Body of pancreas (tissue), 4 donors: ENCODE measurements around the gene RAB34. TPM values are rescaled to one million over a fixed set of nuclear protein-coding genes. Genes with fewer than 3 reads are reported as not detected.

Experiments
- ATAC-seq: fragments of 150-250 bp; one replicate; pipeline ENCODE4 v1.9.1; 2016
- DNase-seq, 4 donors: peaks; one replicate each; pipeline ENCODE4 v3.0.0-alpha.2; 2019
- H3K27ac ChIP-seq, 4 donors: fragments of 200-600 bp; sonication (generic); 1 replicate in 3 of 4; 2 replicates in 1 of 4; pipeline versions ENCODE4 v1.5.1 to v1.6.1; 2016 to 2019; ENCODE audit warnings: mild to moderate bottlenecking in 1 of 4, mixed read lengths in 1 of 4, moderate library complexity in 1 of 4
- H3K27me3 ChIP-seq, 2 donors: fragments of 200-600 bp; sonication (generic); one replicate each; pipeline ENCODE4 v1.6.0; 2016; ENCODE audit warnings: mild to moderate bottlenecking in 1 of 2
- H3K36me3 ChIP-seq, 2 donors: fragments of 200-600 bp; sonication (generic); replicated peaks in 1 of 2; 2 replicates each; pipeline ENCODE4 v1.5.1; 2016; ENCODE audit warnings: low read depth in 2 of 2; ENCODE audit not compliant: insufficient read depth in 1 of 2
- H3K4me1 ChIP-seq: fragments of 200-600 bp; sonication (generic); one replicate; pipeline ENCODE4 v1.6.0; 2016
- H3K4me3 ChIP-seq, 2 donors: fragments of 200-600 bp; sonication (generic); 1 replicate in 1 of 2; 2 replicates in 1 of 2; pipeline ENCODE4 v1.5.1; 2016 to 2019
- H3K9me3 ChIP-seq, 3 donors: fragments of 200-600 bp; sonication (generic); 1 replicate in 2 of 3; 2 replicates in 1 of 3; pipeline ENCODE4 v1.5.1; 2016
- CTCF ChIP-seq, 7 experiments: fragments of 450-650 bp in 4 of 7; fragments of 200-600 bp in 3 of 7; sonication (generic) in 3 of 7; IDR thresholded peaks; one replicate each; pipeline ENCODE4 v1.5.1; 2016 to 2019; ENCODE audit warnings: antibody characterized with exemption in 7 of 7
- POLR2A ChIP-seq, 3 donors: fragments of 450-650 bp; IDR thresholded peaks; one replicate each; pipeline ENCODE4 v1.6.1; 2016; ENCODE audit warnings: antibody characterized with exemption in 3 of 3, mild to moderate bottlenecking in 2 of 3
- WGBS, 2 donors: methylation state at CpG; one replicate each; pipeline ENCODE4 v1.1.5; 2017; 5-methylcytosine and 5-hydroxymethylcytosine counted together
- intact Hi-C: fragments of 100-400 bp; cut with DNase I; formaldehyde crosslinking; loops from one replicate; pipeline ENCODE4 v1.15.1; 2023
- total RNA-seq, 2 donors: library from RNA; depleted of rRNA; stranded (reverse); fragments of >200 nt; gene quantifications; one replicate each; pipeline ENCODE4 v1.1.0, GENCODE V29; 2016

The RAB34 gene
- total RNA-seq, 2 donors from 2014 or later = 18.2 to 61.3 TPM

- Histone ChIP-seq H3K4me3 (no peak overlapping the region), H3K9me3 (no peaks in the 10 kb centered on the region), H3K36me3 (no peaks in the 10 kb centered on the region), H3K27ac (no peak overlapping the region), H3K4me1 (peaks cover 6% of the 10 kb centered on the region), H3K27me3 (no peaks in the 10 kb centered on the region)
- intact Hi-C loops = no loop called here
- WGBS, 2 donors = 81 to 86% methylated on average over 1 of the region's 1 CpG
- no peak for ATAC-seq
- TF ChIP-seq CTCF (IDR thresholded peaks at IDR 0.05) = no peak
- no peak for TF ChIP-seq POLR2A (IDR thresholded peaks at IDR 0.05)
- DNase-seq = no peak
These were observed 15.7 kb upstream of the RAB34 start for GRCh38 chr17:28733346-28733745.

GRCh38 chr17:28729950-28730330 lies 12.3 kb upstream of the RAB34 start:
- ATAC-seq = no peak
- Histone ChIP-seq H3K27ac (no peak overlapping the region), H3K4me3 (no peak overlapping the region), H3K36me3 (no peaks in the 10 kb centered on the region), H3K27me3 (no peaks in the 10 kb centered on the region), H3K9me3 (no peaks in the 10 kb centered on the region), H3K4me1 (peaks cover 25% of the 10 kb centered on the region)
- WGBS, 2 donors = 81 to 85% methylated on average over 11 of the region's 11 CpGs
- DNase-seq = no peak
- intact Hi-C loops = no loop called here
- TF ChIP-seq POLR2A (IDR thresholded peaks at IDR 0.05) (no peak), CTCF (IDR thresholded peaks at IDR 0.05) (no peak)

- peak; percentile 76 to 89 (median 89) for TF ChIP-seq POLR2A (IDR thresholded peaks at IDR 0.05)
- TF ChIP-seq CTCF (IDR thresholded peaks at IDR 0.05) = peak in 2 of 7 experiments; percentile 5 to 7
- Histone ChIP-seq H3K9me3 (no peaks in the 10 kb centered on the region), H3K27ac (peak within 1 kb of the TSS; percentile 95 to 99 (median 98)), H3K36me3 (peaks cover 7 to 8% of the 10 kb centered on the region in 2 donors), H3K27me3 (no peaks in the 10 kb centered on the region), H3K4me1 (peaks cover 35% of the 10 kb centered on the region), H3K4me3 (peak within 1 kb of the TSS; percentile 26 to 29)
- intact Hi-C loops = no loop called here
- 0% methylated on average over 44 to 64 of the region's 64 CpGs for WGBS, 2 donors
- ATAC-seq = peak; percentile 69
- DNase-seq = peak; percentile 97 to 99 (median 98)
These were observed 10.9 kb upstream of the RAB34 start, which contains the start of gene NEK8 for GRCh38 chr17:28728364-28729200. Gene NEK8, plus strand, starts transcription at chr17:28728788. Its CDS starts 26 bp downstream, at chr17:28728814.

- Histone ChIP-seq H3K36me3 (peaks cover 18 to 22% of the 10 kb centered on the region in 2 donors), H3K27ac (peak overlapping the region; percentile 95 to 99 (median 98)), H3K4me1 (peaks cover 46% of the 10 kb centered on the region), H3K27me3 (no peaks in the 10 kb centered on the region), H3K9me3 (no peaks in the 10 kb centered on the region), H3K4me3 (peak overlapping the region; percentile 54 to 59)
- WGBS, 2 donors = 0 to 1% methylated on average over 31 to 56 of the region's 57 CpGs
- TF ChIP-seq CTCF (IDR thresholded peaks at IDR 0.05) = peak; percentile 99 to 100 (median 100)
- peak in 2 of 3 donors; percentile 37 to 53 for TF ChIP-seq POLR2A (IDR thresholded peaks at IDR 0.05)
- peak; percentile 74 for ATAC-seq
- DNase-seq = peak; percentile 92 to 95 (median 95)
- intact Hi-C loops = no loop called here
These were observed 9.2 kb upstream of the RAB34 start for GRCh38 chr17:28726627-28727491.
